HEK293T (cell line): ENCODE results near the gene SLC25A4.
A peak's percentile ranks its signal among the peaks of the same experiment; 100 is the strongest.
"Not testable (repeated sequence)": the region's sequence is repeated elsewhere in the genome, so short reads cannot be mapped to it uniquely, and the experiment has no call there.

Experiments used
- CTCF ChIA-PET: fragments of 350-600 bp; formaldehyde crosslinking; extraction: SDS; loops from one replicate; lab custom pipeline; 2021; ENCODE audit warnings: antibody characterized with exemption, inconsistent platforms; lab: Yijun Ruan, JAX
- POLR2A ChIA-PET: fragments of 350-600 bp; formaldehyde crosslinking; extraction: SDS; loops from one replicate; lab custom pipeline; 2020; ENCODE audit warnings: antibody characterized with exemption, inconsistent platforms; lab: Yijun Ruan, JAX
- DNase-seq: peaks from one replicate; pipeline ENCODE4 v3.0.0; 2012; ENCODE audit warnings: mixed read lengths; ENCODE audit errors: extremely low spot score
- ARNT ChIP-seq: fragments of 450-650 bp; IDR thresholded peaks from 2 replicates; pipeline ENCODE4 v1.6.1; 2017; ENCODE audit warnings: mild to moderate bottlenecking
- BHLHE40 ChIP-seq: fragments of 450-650 bp; IDR thresholded peaks from 2 replicates; pipeline ENCODE4 v1.6.1; 2016; ENCODE audit warnings: mild to moderate bottlenecking, moderate library complexity, borderline replicate concordance
- CTBP1 ChIP-seq: fragments of 450-650 bp; IDR thresholded peaks from 2 replicates; pipeline ENCODE4 v1.6.1; 2016; ENCODE audit warnings: borderline replicate concordance
- ELF4 ChIP-seq: fragments of 450-650 bp; IDR thresholded peaks from 2 replicates; pipeline ENCODE4 v1.6.1; 2017; ENCODE audit warnings: antibody characterized with exemption
- FOXA1 ChIP-seq: fragments of 450-650 bp; IDR thresholded peaks from 2 replicates; pipeline ENCODE4 v1.6.1; 2016; ENCODE audit warnings: mild to moderate bottlenecking
- FOXK2 ChIP-seq: fragments of 450-650 bp; IDR thresholded peaks from 2 replicates; pipeline ENCODE4 v1.6.1; 2016; ENCODE audit warnings: mild to moderate bottlenecking
- FOXM1 ChIP-seq: fragments of 450-650 bp; IDR thresholded peaks from 2 replicates; pipeline ENCODE4 v1.6.1; 2017; ENCODE audit warnings: mild to moderate bottlenecking, borderline replicate concordance
- HDGF ChIP-seq: fragments of 450-650 bp; IDR thresholded peaks from 2 replicates; pipeline ENCODE4 v1.6.1; 2017; ENCODE audit warnings: antibody characterized with exemption, borderline replicate concordance
- L3MBTL2 ChIP-seq: fragments of 450-650 bp; conservative IDR thresholded peaks from 2 replicates; pipeline ENCODE4 v1.6.1; 2016; ENCODE audit warnings: mild to moderate bottlenecking
- LEF1 ChIP-seq: fragments of 450-650 bp; IDR thresholded peaks from 2 replicates; pipeline ENCODE4 v1.6.1; 2017; ENCODE audit warnings: mild to moderate bottlenecking, borderline replicate concordance
- NFRKB ChIP-seq: fragments of 450-650 bp; IDR thresholded peaks from 2 replicates; pipeline ENCODE4 v1.6.1; 2016; ENCODE audit warnings: mild to moderate bottlenecking, moderate library complexity
- SP1 ChIP-seq: fragments of 450-650 bp; IDR thresholded peaks from 2 replicates; pipeline ENCODE4 v1.6.1; 2017
- SUZ12 ChIP-seq: fragments of 450-650 bp; IDR thresholded peaks from 2 replicates; pipeline ENCODE4 v1.6.1; 2016; ENCODE audit warnings: mild to moderate bottlenecking
- TARDBP ChIP-seq: fragments of 450-650 bp; IDR thresholded peaks from 2 replicates; pipeline ENCODE4 v1.6.1; 2016
- ZNF384 ChIP-seq: fragments of 450-650 bp; IDR thresholded peaks from 2 replicates; pipeline ENCODE4 v1.6.1; 2016
- TF ChIP-seq, protein P1 (sequence below): fragments of 450-650 bp; IDR thresholded peaks from 2 replicates; pipeline ENCODE4 v1.6.1; 2016

The SLC25A4 gene

DNA sequence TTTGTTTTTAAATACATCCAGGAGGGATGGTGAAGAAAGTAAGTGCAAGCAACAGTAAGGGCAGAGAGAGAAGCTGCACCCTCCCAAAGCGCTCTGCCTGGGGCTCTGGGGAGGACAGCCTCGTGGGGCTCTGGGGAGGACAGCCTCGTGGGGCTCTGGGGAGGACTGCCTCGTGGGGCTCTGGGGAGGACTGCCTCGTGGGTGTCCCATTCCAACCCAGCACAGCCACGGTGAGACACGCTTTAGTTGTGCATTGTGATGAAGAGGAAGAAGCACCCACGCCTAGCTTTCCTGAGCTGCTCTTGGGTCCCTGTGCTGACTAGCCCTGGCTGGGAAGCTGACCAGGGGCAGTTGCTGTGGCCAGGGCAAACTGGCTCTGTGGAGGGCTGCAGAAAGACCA is 43.1 kb upstream of the SLC25A4 start:
- TF ChIP-seq ELF4 (no peak), ZNF384 (no peak), L3MBTL2 (no peak), FOXM1 (no peak), NFRKB (no peak)
- DNase-seq: no peak
- ChIA-PET POLR2A (interaction anchor here (1.6 to 3.4 kb wide), 2 partner anchors 16 to 43 kb away, joined by 4 to 11 read pairs; partner anchors contain the start of gene SLC25A4), CTCF (interaction anchor here (0.6 to 1.3 kb wide), 2 partner anchors 13 to 95 kb away, joined by 4 to 6 read pairs; no protein-coding TSS in a partner anchor)

DNA sequence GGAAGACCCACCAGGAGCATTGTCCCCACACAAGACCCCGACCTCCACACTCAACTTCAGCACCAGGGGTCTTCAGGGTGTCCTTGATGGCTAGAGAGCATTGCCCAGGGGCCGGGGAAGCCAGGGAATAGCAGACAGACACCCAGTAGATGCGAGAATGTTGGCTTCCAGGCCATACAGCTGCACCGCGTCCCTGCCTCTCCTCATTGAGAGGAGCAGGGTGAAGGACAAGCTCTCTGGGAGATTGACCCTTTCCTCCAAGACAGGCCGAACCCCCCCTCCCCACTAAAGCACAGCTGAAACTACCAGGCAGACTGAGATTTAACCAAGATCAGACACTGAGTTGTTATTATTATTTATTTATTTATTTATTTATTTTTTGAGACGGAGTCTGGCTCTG is 42.6 kb upstream of the SLC25A4 start:
- DNase-seq: no peak
- TF ChIP-seq SUZ12 (no peak), FOXM1 (no peak), TARDBP (no peak), CTBP1 (no peak), FOXA1 (no peak), ZNF384 (no peak), BHLHE40 (no peak), NFRKB (no peak), L3MBTL2 (no peak), HDGF (no peak), FOXK2 (no peak), ELF4 (no peak)
- TF ChIP-seq, protein P1, sequence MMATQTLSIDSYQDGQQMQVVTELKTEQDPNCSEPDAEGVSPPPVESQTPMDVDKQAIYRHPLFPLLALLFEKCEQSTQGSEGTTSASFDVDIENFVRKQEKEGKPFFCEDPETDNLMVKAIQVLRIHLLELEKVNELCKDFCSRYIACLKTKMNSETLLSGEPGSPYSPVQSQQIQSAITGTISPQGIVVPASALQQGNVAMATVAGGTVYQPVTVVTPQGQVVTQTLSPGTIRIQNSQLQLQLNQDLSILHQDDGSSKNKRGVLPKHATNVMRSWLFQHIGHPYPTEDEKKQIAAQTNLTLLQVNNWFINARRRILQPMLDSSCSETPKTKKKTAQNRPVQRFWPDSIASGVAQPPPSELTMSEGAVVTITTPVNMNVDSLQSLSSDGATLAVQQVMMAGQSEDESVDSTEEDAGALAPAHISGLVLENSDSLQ: no peak
- CTCF ChIA-PET: interaction anchor here (0.6 to 1.3 kb wide), 2 partner anchors 14 to 95 kb away, joined by 4 to 6 read pairs; no protein-coding TSS in a partner anchor
- POLR2A ChIA-PET: interaction anchor here (1.6 to 3.4 kb wide), 2 partner anchors 15 to 43 kb away, joined by 4 to 11 read pairs; partner anchors contain the start of gene SLC25A4

DNA sequence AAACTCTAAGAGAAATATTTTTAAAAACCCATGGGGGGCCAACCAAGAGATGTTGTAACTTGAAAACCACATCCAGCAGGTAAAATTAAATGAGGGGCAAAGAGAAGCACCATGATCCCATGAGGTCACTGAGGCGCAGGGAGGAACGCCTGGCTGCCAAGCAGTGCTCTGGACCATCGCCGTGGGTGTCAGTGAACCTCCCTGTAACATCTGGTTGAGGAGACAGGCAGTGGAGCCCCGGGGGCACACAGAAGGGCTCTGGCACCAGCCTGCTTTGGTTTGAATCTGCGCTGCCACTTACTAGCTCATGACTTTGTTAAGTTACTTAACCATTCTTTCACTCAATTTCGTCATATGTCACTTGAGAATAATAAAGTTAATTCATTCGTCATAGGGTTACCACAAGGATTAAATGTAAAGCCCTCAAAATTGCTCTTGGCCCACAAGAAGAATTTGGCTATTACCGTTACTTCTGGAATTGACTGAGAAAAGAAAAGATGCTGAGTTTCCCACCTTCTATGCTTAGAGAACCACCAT is 41.6 kb upstream of the SLC25A4 start:
- no peak for DNase-seq
- ChIA-PET POLR2A (interaction anchor here (0.9 kb wide), 1 partner anchor 14 kb away, joined by 4 read pairs; no protein-coding TSS in a partner anchor), CTCF (no interaction called here)
- TF ChIP-seq LEF1: no peak
- TF ChIP-seq FOXK2: no peak
- no peak for TF ChIP-seq HDGF
- no peak for TF ChIP-seq ARNT
- no peak for TF ChIP-seq ZNF384
- TF ChIP-seq NFRKB: no peak
- no peak for TF ChIP-seq L3MBTL2
- TF ChIP-seq SUZ12: no peak
- TF ChIP-seq ELF4: no peak
- TF ChIP-seq CTBP1: no peak
- no peak for TF ChIP-seq FOXA1

DNA sequence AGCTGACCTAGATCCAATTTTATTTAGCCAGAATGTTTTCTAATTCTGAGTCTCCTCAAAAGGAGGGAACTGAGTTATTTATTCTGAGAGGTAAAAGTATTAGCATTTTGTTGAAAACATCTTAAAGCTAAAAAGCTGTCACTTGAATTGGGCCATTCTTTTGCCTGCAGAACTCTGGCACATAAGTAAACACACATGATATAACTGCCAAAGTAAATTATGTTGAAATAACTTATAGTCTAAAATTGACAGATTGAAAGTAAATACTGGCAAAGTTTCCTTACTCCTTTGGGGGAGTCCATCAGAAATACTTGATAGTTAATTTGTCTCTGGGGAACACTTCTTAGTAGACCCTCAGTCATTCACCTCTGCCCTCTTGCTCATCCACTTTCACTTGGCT is 38.3 kb upstream of the SLC25A4 start:
- POLR2A ChIA-PET: interaction anchor here (0.8 kb wide), 1 partner anchor 11 kb away, joined by 4 read pairs; no protein-coding TSS in a partner anchor
- CTCF ChIA-PET: interaction anchor here (0.6 to 0.7 kb wide), 2 partner anchors 64 to 432 kb away, joined by 3 to 4 read pairs; no protein-coding TSS in a partner anchor
- DNase-seq: no peak
- TF ChIP-seq NFRKB (no peak), FOXK2 (no peak), LEF1 (no peak), FOXM1 (no peak), SP1 (no peak), TARDBP (no peak)

- ChIA-PET POLR2A (interaction anchor here (0.9 to 1.6 kb wide), 2 partner anchors 10 to 11 kb away, joined by 3 read pairs; no protein-coding TSS in a partner anchor), CTCF (interaction anchor here (0.6 to 0.9 kb wide), 4 partner anchors 10 to 845 kb away, joined by 3 to 4 read pairs (median 3); no protein-coding TSS in a partner anchor)
- no peak for TF ChIP-seq TARDBP
- TF ChIP-seq HDGF: no peak
- no peak for DNase-seq
These were observed 36.7 kb upstream of the SLC25A4 start for GRCh38 chr4:185106353-185106752.

- TF ChIP-seq, protein P1: peak; percentile 71
- ChIA-PET POLR2A (interaction anchor here (0.6 to 1.6 kb wide), 3 partner anchors 8 to 38 kb away, joined by 3 to 4 read pairs (median 3); no protein-coding TSS in a partner anchor), CTCF (interaction anchor here (1.2 kb wide), 1 partner anchor 19 kb away, joined by 4 read pairs; no protein-coding TSS in a partner anchor)
These were observed 35.5 kb upstream of the SLC25A4 start for GRCh38 chr4:185107574-185107973.

DNA sequence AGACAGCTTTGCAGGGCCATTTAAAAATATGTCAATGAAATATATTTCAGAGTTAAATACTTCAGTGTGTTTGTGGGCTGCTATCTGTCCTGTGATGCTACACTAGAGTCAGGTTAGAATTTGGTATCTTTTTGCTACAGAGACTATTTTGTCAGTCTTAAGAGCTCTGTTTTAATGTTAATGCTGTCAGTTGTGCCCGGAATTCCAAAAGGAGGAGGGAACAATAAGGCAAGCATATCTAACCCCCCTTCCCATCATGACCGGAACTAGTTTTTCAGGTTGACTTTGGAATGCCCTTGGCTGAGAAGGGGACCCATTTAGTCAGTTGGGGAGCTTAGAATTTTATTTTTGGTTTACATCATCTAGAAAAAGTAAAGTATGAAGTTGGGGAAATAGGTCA is 34.9 kb upstream of the SLC25A4 start:
- ChIA-PET POLR2A (interaction anchor here (0.6 kb wide), 1 partner anchor 37 kb away, joined by 3 read pairs; no protein-coding TSS in a partner anchor), CTCF (interaction anchor here (0.6 to 1.5 kb wide), 3 partner anchors 12 to 26 kb away, joined by 4 to 8 read pairs (median 6); no protein-coding TSS in a partner anchor)
- TF ChIP-seq LEF1 (no peak), ZNF384 (no peak), L3MBTL2 (no peak), FOXM1 (no peak), SP1 (no peak), BHLHE40 (no peak), ARNT (no peak)
- TF ChIP-seq, protein P1: no peak
- no peak for DNase-seq

More at GRCh38 chr4:185107574-185107973, 35.5 kb upstream of the SLC25A4 start:
- DNase-seq: not testable (repeated sequence)
